GM20431 (cell line): ENCODE results near the gene MACF1.

Source experiments
- in situ Hi-C: fragments of 300-500 bp; cut with MseI, MboI; formaldehyde crosslinking; loops from one replicate; pipeline ENCODE4 v1.15.0; 2020; ENCODE audit warnings: low sequenced_read_pairs; ENCODE audit not compliant: unreplicated experiment

The MACF1 gene

GRCh38 chr1:39376656-39377055, 172.2 kb downstream of the MACF1 start:
- in situ Hi-C loops = no loop called here

- in situ Hi-C loops = no loop called here
Observed at GRCh38 chr1:39378377-39378776, 173.9 kb downstream of the MACF1 start.

- in situ Hi-C loops = no loop called here
Observed at GRCh38 chr1:39379187-39379586, 174.7 kb downstream of the MACF1 start.

- in situ Hi-C loops = no loop called here
Observed at GRCh38 chr1:39380036-39380435, 175.5 kb downstream of the MACF1 start.

- in situ Hi-C loops = no loop called here
Observed at GRCh38 chr1:39381839-39382238, 177.3 kb downstream of the MACF1 start.

GRCh38 chr1:39384305-39384704, 179.8 kb downstream of the MACF1 start:
- in situ Hi-C loops = no loop called here

GRCh38 chr1:39385067-39385988, 180.8 kb downstream of the MACF1 start:
- in situ Hi-C loops = no loop called here

- in situ Hi-C loops = no loop called here
Observed at GRCh38 chr1:39386997-39387396, 182.5 kb downstream of the MACF1 start.

- in situ Hi-C loops = no loop called here
Observed at GRCh38 chr1:39387452-39387851, 183.0 kb downstream of the MACF1 start.

- in situ Hi-C loops = no loop called here
Observed at GRCh38 chr1:39391691-39392679, 187.5 kb downstream of the MACF1 start.

- in situ Hi-C loops = no loop called here
Observed at GRCh38 chr1:39392851-39393573, 188.5 kb downstream of the MACF1 start.

- in situ Hi-C loops = no loop called here
Observed at GRCh38 chr1:39393645-39394044, 189.2 kb downstream of the MACF1 start.

- in situ Hi-C loops = no loop called here
Observed at GRCh38 chr1:39394059-39394458, 189.6 kb downstream of the MACF1 start.

GRCh38 chr1:39394598-39394997, 190.1 kb downstream of the MACF1 start:
- in situ Hi-C loops = no loop called here

- in situ Hi-C loops = no loop called here
Observed at GRCh38 chr1:39395357-39395831, 190.9 kb downstream of the MACF1 start.

- in situ Hi-C loops = no loop called here
Observed at GRCh38 chr1:39396671-39397070, 192.2 kb downstream of the MACF1 start.

- in situ Hi-C loops = no loop called here
Observed at GRCh38 chr1:39397487-39397886, 193.0 kb downstream of the MACF1 start.

GRCh38 chr1:39398278-39399021, 194.0 kb downstream of the MACF1 start:
- in situ Hi-C loops = no loop called here

GRCh38 chr1:39401106-39401505, 196.6 kb downstream of the MACF1 start:
- in situ Hi-C loops = no loop called here
